Measurements from ENCODE around the gene MRPL24. TPM values are rescaled to one million over a fixed set of nuclear protein-coding genes. Genes with fewer than 3 reads are reported as not detected.
"Not testable (repeated sequence)": the region's sequence is repeated elsewhere in the genome, so short reads cannot be mapped to it uniquely, and the experiment has no call there.

Gene MRPL24
- total and polyA plus RNA-seq, 2 of the 4 experiments (the other 2 are of a cell fraction), result 68.8 to 99.5 TPM

- Histone ChIP-seq H3K9me1 (ENCODE audit: insufficient read depth, low read length) (no peaks in the 10 kb centered on the region), H3K56ac (ENCODE audit: extremely low read depth, insufficient read depth, low read length) (no peak overlapping the region), H4K8ac (ENCODE audit: low read depth in 2 of 2, low read length in 2 of 2) (no peak overlapping the region), H3K18ac (ENCODE audit: low read depth, low read length) (no peak overlapping the region), H4K5ac (ENCODE audit: low read depth, low read length) (no peak overlapping the region), H3K9ac (ENCODE audit: low read depth, low read length) (no peak overlapping the region), H2AK9ac (replicated peaks; ENCODE audit: low read depth, low read length, poor library complexity) (no peak overlapping the region), H2BK15ac (ENCODE audit: low read depth, low read length) (no peak overlapping the region), H3K4me1 (ENCODE audit: control insufficient read depth, insufficient read depth, low read length) (no peaks in the 10 kb centered on the region), H3K27ac (ENCODE audit: insufficient read depth, low read length) (no peak overlapping the region), H2AFZ (replicated peaks; ENCODE audit: low read length, poor library complexity) (no peak overlapping the region), H3K9me3 (ENCODE audit: control insufficient read depth, insufficient read depth, low read length) (no peaks in the 10 kb centered on the region), H2BK5ac (ENCODE audit: low read depth, low read length, poor library complexity, severe bottlenecking) (no peak overlapping the region), H4K20me1 (ENCODE audit: insufficient read depth, low read length) (no peaks in the 10 kb centered on the region), H3K4me3 (ENCODE audit: insufficient read depth, low read depth, low read length) (no peak overlapping the region), H3K79me1 (ENCODE audit: low read depth in 1 of 2, low read length in 2 of 2) (peaks cover 0 to 4% of the 10 kb centered on the region in 2 experiments; a peak in 2 of 4 replicates), H3K14ac (replicated peaks; ENCODE audit: low read depth, low read length) (no peak overlapping the region), H4K91ac (ENCODE audit: insufficient read depth, low read depth, low read length) (no peak overlapping the region), H3K4me2 (ENCODE audit: low read depth, low read length) (no peak overlapping the region), H3K4ac (ENCODE audit: low read depth, low read length) (no peak overlapping the region), H3K27me3 (ENCODE audit: control insufficient read depth, insufficient read depth, low read length) (no peaks in the 10 kb centered on the region), H3K36me3 (ENCODE audit: control insufficient read depth, insufficient read depth, low read length) (no peaks in the 10 kb centered on the region), H2BK20ac (ENCODE audit: low read depth, low read length) (no peak overlapping the region), H2AK5ac (ENCODE audit: low read depth, low read length) (no peak overlapping the region; the same call in 1 of the 2 replicates), H2BK120ac (ENCODE audit: low read depth, low read length) (no peak overlapping the region), H3K23ac (ENCODE audit: low read depth, low read length) (no peak overlapping the region)
- intact Hi-C loops (cut with micrococcal nuclease) (no loop called here), in situ Hi-C loops (cut with MboI; ENCODE audit: low sequenced_read_pairs) (no loop called here), dilution Hi-C loops (cut with HindIII; ENCODE audit: low sequenced_read_pairs, unreplicated experiment) (no loop called here)
- no peak for DNase-seq
- no CpG with 5 or more reads among the region's 6 CpGs for WGBS, 2 experiments (ENCODE audit: extremely low coverage in 2 of 2, insufficient read length in 1 of 2)
- no peak for ATAC-seq (ENCODE audit: low read depth)
- TF ChIP-seq MAZ (IDR thresholded peaks at IDR 0.05; ENCODE audit: borderline replicate concordance, low read depth, low read length), result no peak
- ChIA-PET POLR2A (ENCODE audit: unreplicated experiment) (no interaction called here), CTCF (no interaction called here)
- no TSS peak for BruUV-seq (replicated peaks)
Observed at GRCh38 chr1:156760092-156760795, 19.4 kb upstream of the MRPL24 start.

GRCh38 chr1:156757572-156758253 lies 16.8 kb upstream of the MRPL24 start:
- CTCF ChIA-PET; dilution Hi-C loops (cut with HindIII; ENCODE audit: low sequenced_read_pairs, unreplicated experiment): not testable (repeated sequence)

More at GRCh38 chr1:156757572-156758253, 16.8 kb upstream of the MRPL24 start:
- H3K4me3 ChIP-seq (ENCODE audit: insufficient read depth, low read depth, low read length); H2BK20ac ChIP-seq (ENCODE audit: low read depth, low read length); H3K23ac ChIP-seq (ENCODE audit: low read depth, low read length); BruUV-seq (replicated peaks); H3K4me1 ChIP-seq (ENCODE audit: control insufficient read depth, insufficient read depth, low read length); H3K9me1 ChIP-seq (ENCODE audit: insufficient read depth, low read length); H3K9ac ChIP-seq (ENCODE audit: low read depth, low read length); H3K4ac ChIP-seq (ENCODE audit: low read depth, low read length); H3K36me3 ChIP-seq (ENCODE audit: control insufficient read depth, insufficient read depth, low read length); H3K14ac ChIP-seq (replicated peaks; ENCODE audit: low read depth, low read length); H2AFZ ChIP-seq (replicated peaks; ENCODE audit: low read length, poor library complexity); H3K9me3 ChIP-seq (ENCODE audit: control insufficient read depth, insufficient read depth, low read length); H2AK5ac ChIP-seq (ENCODE audit: low read depth, low read length); H4K20me1 ChIP-seq (ENCODE audit: insufficient read depth, low read length); H2AK9ac ChIP-seq (replicated peaks; ENCODE audit: low read depth, low read length, poor library complexity); H3K27ac ChIP-seq (ENCODE audit: insufficient read depth, low read length); ATAC-seq (ENCODE audit: low read depth); H4K91ac ChIP-seq (ENCODE audit: insufficient read depth, low read depth, low read length); H3K4me2 ChIP-seq (ENCODE audit: low read depth, low read length); POLR2A ChIA-PET (ENCODE audit: unreplicated experiment); H3K27me3 ChIP-seq (ENCODE audit: control insufficient read depth, insufficient read depth, low read length); H3K56ac ChIP-seq (ENCODE audit: extremely low read depth, insufficient read depth, low read length); H4K8ac ChIP-seq (ENCODE audit: low read depth in 2 of 2, low read length in 2 of 2); H3K18ac ChIP-seq (ENCODE audit: low read depth, low read length); in situ Hi-C loops (cut with MboI; ENCODE audit: low sequenced_read_pairs); H2BK120ac ChIP-seq (ENCODE audit: low read depth, low read length); DNase-seq; intact Hi-C loops (cut with micrococcal nuclease); H2BK5ac ChIP-seq (ENCODE audit: low read depth, low read length, poor library complexity, severe bottlenecking); H2BK15ac ChIP-seq (ENCODE audit: low read depth, low read length); H4K5ac ChIP-seq (ENCODE audit: low read depth, low read length): not testable (repeated sequence)
- 100% methylated on average over 2 of the region's 10 CpGs; no CpG with 5 or more reads in 1 of the 2 experiments for WGBS, 2 experiments (ENCODE audit: extremely low coverage in 2 of 2, insufficient read length in 1 of 2)
- H3K79me1 ChIP-seq (ENCODE audit: low read depth in 1 of 2, low read length in 2 of 2), result peaks cover 3 to 12% of the 10 kb centered on the region in 2 experiments

All from IMR-90 (cell line).